HG02973 (cell line): ENCODE results near the gene TTBK1.

Experiments used
- ATAC-seq: cut with Tn5 transposase; IDR thresholded peaks from one replicate; pipeline ENCODE4 v1.9.1; 2021; ENCODE audit warnings: moderate library complexity; ENCODE audit not compliant: unreplicated experiment

Gene TTBK1

GRCh38 chr6:43222418-43223059 lies 20.7 kb upstream of the TTBK1 start:
- ATAC-seq = no peak

- ATAC-seq = no peak
Measured at GRCh38 chr6:43223175-43223574, 20.1 kb upstream of the TTBK1 start.

- no peak for ATAC-seq
Measured at GRCh38 chr6:43226192-43226851, 17.0 kb upstream of the TTBK1 start.

- peak; percentile 59 for ATAC-seq
Measured at GRCh38 chr6:43228951-43229802, 14.1 kb upstream of the TTBK1 start, which contains the start of gene DNPH1. Gene DNPH1, minus strand, starts transcription at chr6:43229481. Its CDS starts 25 bp downstream, at chr6:43229456.

- ATAC-seq = no peak
Measured at GRCh38 chr6:43229803-43230620, 13.3 kb upstream of the TTBK1 start.

- ATAC-seq = no peak
Measured at GRCh38 chr6:43231053-43231452, 12.2 kb upstream of the TTBK1 start.

GRCh38 chr6:43231735-43232450 lies 11.4 kb upstream of the TTBK1 start:
- no peak for ATAC-seq

- no peak for ATAC-seq
Measured at GRCh38 chr6:43235841-43236240, 7.4 kb upstream of the TTBK1 start.

- ATAC-seq = no peak
Measured at GRCh38 chr6:43239054-43239453, 4.2 kb upstream of the TTBK1 start.

GRCh38 chr6:43240950-43241349 lies 2.3 kb upstream of the TTBK1 start:
- no peak for ATAC-seq

- no peak for ATAC-seq
Measured at GRCh38 chr6:43241446-43241845, 1.8 kb upstream of the TTBK1 start.

- no peak for ATAC-seq
Measured at GRCh38 chr6:43243664-43244321, 512 bp downstream of the TTBK1 start.

GRCh38 chr6:43246301-43247113 lies 3.2 kb downstream of the TTBK1 start:
- peak; percentile 26 for ATAC-seq

GRCh38 chr6:43247114-43247999 lies 4.1 kb downstream of the TTBK1 start:
- peak; percentile 69 for ATAC-seq

- ATAC-seq = no peak
Measured at GRCh38 chr6:43248101-43248500, 4.8 kb downstream of the TTBK1 start.

GRCh38 chr6:43248791-43249190 lies 5.5 kb downstream of the TTBK1 start:
- ATAC-seq = no peak

- no peak for ATAC-seq
Measured at GRCh38 chr6:43250992-43251373, 7.7 kb downstream of the TTBK1 start.

- ATAC-seq = no peak
Measured at GRCh38 chr6:43253401-43253800, 10.1 kb downstream of the TTBK1 start.
